ENCODE data around the gene OPRM1. TPM values are rescaled to one million over a fixed set of nuclear protein-coding genes. Genes with fewer than 3 reads are reported as not detected.

OPRM1 gene
- total RNA-seq, 1 experiment from 2014 or later = not detected

DNA sequence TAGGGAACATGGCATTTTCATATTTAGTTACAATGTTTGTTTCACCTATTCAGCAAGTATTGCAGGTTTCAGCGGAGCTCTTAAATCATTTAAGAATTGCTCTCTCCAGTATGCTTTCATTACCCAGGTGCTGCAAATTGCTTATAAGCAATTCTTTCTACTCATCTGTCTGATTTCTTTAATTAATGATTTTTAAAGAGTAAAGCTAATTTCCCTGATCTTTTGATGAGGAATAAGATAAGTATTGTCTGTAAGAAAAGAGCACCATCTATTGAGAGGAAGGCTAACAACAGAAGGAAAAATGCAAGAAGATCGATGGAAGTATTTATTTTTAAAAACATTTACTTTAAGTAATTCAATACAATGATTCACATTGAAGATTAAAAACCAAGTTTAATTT lies 2.0 kb downstream of the OPRM1 start:
- intact Hi-C loops (cut with micrococcal nuclease) = loop anchor here (10.0 kb wide), 1 partner anchor 806 kb away; no protein-coding TSS in a partner anchor
- Histone ChIP-seq H3K27ac (ENCODE audit: low read depth, low read length) (no peak overlapping the region), H3K4me3 (replicated peaks in 1 of 2; ENCODE audit: low read depth in 1 of 2, low read length in 2 of 2) (no peak overlapping the region), H3K36me3 (ENCODE audit: control insufficient read depth in 1 of 2, insufficient read depth in 2 of 2, low read length in 2 of 2) (no peaks in the 10 kb centered on the region), H3K9ac (ENCODE audit: low read length) (no peak overlapping the region), H3K79me2 (ENCODE audit: insufficient read depth, low read length) (no peaks in the 10 kb centered on the region), H3K9me2 (ENCODE audit: insufficient read depth) (no peaks in the 10 kb centered on the region), H3K4me1 (ENCODE audit: control insufficient read depth in 1 of 2, insufficient read depth in 2 of 2, low read length in 2 of 2) (no peaks in the 10 kb centered on the region), H3K27me3 (ENCODE audit: insufficient read depth, low read length) (peaks cover 7% of the 10 kb centered on the region), H4K20me1 (ENCODE audit: insufficient read depth) (no peaks in the 10 kb centered on the region), H3K4me2 (ENCODE audit: low read length) (no peak overlapping the region), H3K9me3 (ENCODE audit: control insufficient read depth in 1 of 2, insufficient read depth in 1 of 2, low read depth in 1 of 2, low read length in 2 of 2) (no peaks in the 10 kb centered on the region), H2AFZ (ENCODE audit: low read depth, low read length, poor library complexity, severe bottlenecking) (no peak overlapping the region)
- POLR2A ChIA-PET = no interaction called here
- CTCF ChIA-PET = interaction anchor here (0.8 to 1.7 kb wide), 2 partner anchors 9 to 810 kb away, joined by 4 to 5 read pairs; no protein-coding TSS in a partner anchor
- ATAC-seq = no peak
- no peak for DNase-seq (ENCODE audit: low read depth, low spot score)
- RAD21 ChIA-PET (ENCODE audit: low non-redundant PET in 1 of 2, low total read pairs in 2 of 2, uncharacterized antibody in 2 of 2, unreplicated experiment in 2 of 2) = no interaction called here
- no TSS peak for BruUV-seq (replicated peaks)
- TF ChIP-seq RAD21 (IDR thresholded peaks at IDR 0.05; ENCODE audit: low read depth) (peak; percentile 36), ZNF274 (IDR thresholded peaks at IDR 0.05; ENCODE audit: low read depth, low read length) (no peak)

DNA sequence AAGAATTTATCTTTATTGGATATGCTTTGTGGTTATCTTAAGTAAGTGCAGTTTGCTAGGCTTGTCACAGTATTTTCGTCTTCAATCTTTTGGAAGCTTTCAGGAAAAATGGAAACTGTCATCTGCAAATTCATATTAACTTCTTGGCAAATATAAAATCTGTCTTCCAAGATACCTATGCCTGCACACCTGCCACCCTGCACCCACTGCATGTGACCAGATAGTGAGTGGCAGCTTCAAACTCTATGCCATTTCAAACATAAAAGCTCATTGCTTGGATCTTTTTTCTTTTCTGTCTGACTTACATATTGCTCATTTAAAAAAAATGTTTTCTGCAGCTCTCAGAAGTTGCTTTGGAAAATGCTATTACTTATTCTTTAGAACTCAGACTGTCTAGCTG lies 14.1 kb downstream of the OPRM1 start:
- H3K27me3 ChIP-seq (ENCODE audit: insufficient read depth, low read length) = peaks cover 8% of the 10 kb centered on the region
- BruUV-seq (replicated peaks) = no TSS peak
- no peak overlapping the region for H3K4me2 ChIP-seq (ENCODE audit: low read length)
- POLR2A ChIA-PET = no interaction called here
- CTCF ChIA-PET = no interaction called here
- no peak overlapping the region for H3K9ac ChIP-seq (ENCODE audit: low read length)
- ATAC-seq (no peak), DNase-seq (ENCODE audit: low read depth, low spot score) (no peak)
- H3K27ac ChIP-seq (ENCODE audit: low read depth, low read length) = no peak overlapping the region
- no peaks in the 10 kb centered on the region for H3K79me2 ChIP-seq (ENCODE audit: insufficient read depth, low read length)
- H2AFZ ChIP-seq (ENCODE audit: low read depth, low read length, poor library complexity, severe bottlenecking) = no peak overlapping the region
- H3K36me3 ChIP-seq (ENCODE audit: control insufficient read depth in 1 of 2, insufficient read depth in 2 of 2, low read length in 2 of 2) = no peaks in the 10 kb centered on the region
- H4K20me1 ChIP-seq (ENCODE audit: insufficient read depth) = no peaks in the 10 kb centered on the region
- intact Hi-C loops (cut with micrococcal nuclease) = no loop called here
- H3K9me3 ChIP-seq (ENCODE audit: control insufficient read depth in 1 of 2, insufficient read depth in 1 of 2, low read depth in 1 of 2, low read length in 2 of 2) = no peaks in the 10 kb centered on the region
- TF ChIP-seq, protein P1, sequence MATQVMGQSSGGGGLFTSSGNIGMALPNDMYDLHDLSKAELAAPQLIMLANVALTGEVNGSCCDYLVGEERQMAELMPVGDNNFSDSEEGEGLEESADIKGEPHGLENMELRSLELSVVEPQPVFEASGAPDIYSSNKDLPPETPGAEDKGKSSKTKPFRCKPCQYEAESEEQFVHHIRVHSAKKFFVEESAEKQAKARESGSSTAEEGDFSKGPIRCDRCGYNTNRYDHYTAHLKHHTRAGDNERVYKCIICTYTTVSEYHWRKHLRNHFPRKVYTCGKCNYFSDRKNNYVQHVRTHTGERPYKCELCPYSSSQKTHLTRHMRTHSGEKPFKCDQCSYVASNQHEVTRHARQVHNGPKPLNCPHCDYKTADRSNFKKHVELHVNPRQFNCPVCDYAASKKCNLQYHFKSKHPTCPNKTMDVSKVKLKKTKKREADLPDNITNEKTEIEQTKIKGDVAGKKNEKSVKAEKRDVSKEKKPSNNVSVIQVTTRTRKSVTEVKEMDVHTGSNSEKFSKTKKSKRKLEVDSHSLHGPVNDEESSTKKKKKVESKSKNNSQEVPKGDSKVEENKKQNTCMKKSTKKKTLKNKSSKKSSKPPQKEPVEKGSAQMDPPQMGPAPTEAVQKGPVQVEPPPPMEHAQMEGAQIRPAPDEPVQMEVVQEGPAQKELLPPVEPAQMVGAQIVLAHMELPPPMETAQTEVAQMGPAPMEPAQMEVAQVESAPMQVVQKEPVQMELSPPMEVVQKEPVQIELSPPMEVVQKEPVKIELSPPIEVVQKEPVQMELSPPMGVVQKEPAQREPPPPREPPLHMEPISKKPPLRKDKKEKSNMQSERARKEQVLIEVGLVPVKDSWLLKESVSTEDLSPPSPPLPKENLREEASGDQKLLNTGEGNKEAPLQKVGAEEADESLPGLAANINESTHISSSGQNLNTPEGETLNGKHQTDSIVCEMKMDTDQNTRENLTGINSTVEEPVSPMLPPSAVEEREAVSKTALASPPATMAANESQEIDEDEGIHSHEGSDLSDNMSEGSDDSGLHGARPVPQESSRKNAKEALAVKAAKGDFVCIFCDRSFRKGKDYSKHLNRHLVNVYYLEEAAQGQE (IDR thresholded peaks at IDR 0.05; ENCODE audit: low read depth) = no peak
- TF ChIP-seq, protein P2, sequence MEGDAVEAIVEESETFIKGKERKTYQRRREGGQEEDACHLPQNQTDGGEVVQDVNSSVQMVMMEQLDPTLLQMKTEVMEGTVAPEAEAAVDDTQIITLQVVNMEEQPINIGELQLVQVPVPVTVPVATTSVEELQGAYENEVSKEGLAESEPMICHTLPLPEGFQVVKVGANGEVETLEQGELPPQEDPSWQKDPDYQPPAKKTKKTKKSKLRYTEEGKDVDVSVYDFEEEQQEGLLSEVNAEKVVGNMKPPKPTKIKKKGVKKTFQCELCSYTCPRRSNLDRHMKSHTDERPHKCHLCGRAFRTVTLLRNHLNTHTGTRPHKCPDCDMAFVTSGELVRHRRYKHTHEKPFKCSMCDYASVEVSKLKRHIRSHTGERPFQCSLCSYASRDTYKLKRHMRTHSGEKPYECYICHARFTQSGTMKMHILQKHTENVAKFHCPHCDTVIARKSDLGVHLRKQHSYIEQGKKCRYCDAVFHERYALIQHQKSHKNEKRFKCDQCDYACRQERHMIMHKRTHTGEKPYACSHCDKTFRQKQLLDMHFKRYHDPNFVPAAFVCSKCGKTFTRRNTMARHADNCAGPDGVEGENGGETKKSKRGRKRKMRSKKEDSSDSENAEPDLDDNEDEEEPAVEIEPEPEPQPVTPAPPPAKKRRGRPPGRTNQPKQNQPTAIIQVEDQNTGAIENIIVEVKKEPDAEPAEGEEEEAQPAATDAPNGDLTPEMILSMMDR (IDR thresholded peaks at IDR 0.05 in 2 of 3, conservative IDR thresholded peaks at IDR 0.05 in 1 of 3; ENCODE audit: borderline replicate concordance in 1 of 3, insufficient read depth in 1 of 3, low read depth in 2 of 3, low read length in 2 of 3) = no peak
- TF ChIP-seq RAD21 (IDR thresholded peaks at IDR 0.05; ENCODE audit: low read depth) (no peak), CBX3 (IDR thresholded peaks at IDR 0.05; ENCODE audit: low read depth) (no peak), EGR1 (IDR thresholded peaks at IDR 0.05; ENCODE audit: low read depth) (no peak), EZH2 (IDR thresholded peaks at IDR 0.05) (no peak)
- no peaks in the 10 kb centered on the region for H3K9me2 ChIP-seq (ENCODE audit: insufficient read depth)
- H3K4me1 ChIP-seq (ENCODE audit: control insufficient read depth in 1 of 2, insufficient read depth in 2 of 2, low read length in 2 of 2) = no peaks in the 10 kb centered on the region
- RAD21 ChIA-PET (ENCODE audit: low non-redundant PET in 1 of 2, low total read pairs in 2 of 2, uncharacterized antibody in 2 of 2, unreplicated experiment in 2 of 2) = no interaction called here
- no peak overlapping the region for H3K4me3 ChIP-seq (replicated peaks in 1 of 2; ENCODE audit: low read depth in 1 of 2, low read length in 2 of 2)
